IMR-90 (cell line): Measurements from ENCODE around the gene ECM1. TPM values are rescaled to one million over a fixed set of nuclear protein-coding genes. Genes with fewer than 3 reads are reported as not detected.

Source experiments
- ATAC-seq: fragments of 200-7000 bp; cut with Tn5 transposase; 2 replicates; pipeline ENCODE4 v1.9.1; 2020; ENCODE audit warnings: low read depth, mild to moderate bottlenecking, moderate library complexity
- BruUV-seq: library from RNA; stranded (reverse); fragments of 400-500 nt; replicated peaks from 2 replicates; lab custom pipeline; 2021; lab: Mats Ljungman, UMichigan
- CTCF ChIA-PET: fragments of 300-600 bp; formaldehyde crosslinking; extraction: SDS; loops from one replicate; lab custom pipeline; 2021; ENCODE audit warnings: antibody characterized with exemption; lab: Yijun Ruan, JAX
- POLR2A ChIA-PET: fragments of 300-600 bp; sonication (Branson Sonifier 250); formaldehyde crosslinking; loops from one replicate; lab custom pipeline; 2022; ENCODE audit warnings: antibody characterized with exemption; ENCODE audit not compliant: unreplicated experiment; lab: Charles Lee
- DNase-seq: peaks from one replicate; pipeline ENCODE4 v3.0.0; 2013
- H2AFZ ChIP-seq: replicated peaks from 2 replicates; pipeline ENCODE3; 2013; ENCODE audit warnings: low read length, mild to moderate bottlenecking; ENCODE audit not compliant: poor library complexity
- H2AK5ac ChIP-seq: 2 replicates; pipeline ENCODE4 v1.6.1; 2013; ENCODE audit warnings: low read depth, low read length, inconsistent platforms
- H2AK9ac ChIP-seq: replicated peaks from 2 replicates; pipeline ENCODE3; 2013; ENCODE audit warnings: mild to moderate bottlenecking, low read depth, low read length, moderate library complexity; ENCODE audit not compliant: poor library complexity
- H2BK120ac ChIP-seq: 2 replicates; pipeline ENCODE4 v1.6.1; 2013; ENCODE audit warnings: low read depth, low read length, inconsistent platforms
- H2BK15ac ChIP-seq: 3 replicates; pipeline ENCODE4 v1.6.1; 2013; ENCODE audit warnings: low read depth, low read length, inconsistent platforms
- H2BK20ac ChIP-seq: 2 replicates; pipeline ENCODE4 v1.6.1; 2013; ENCODE audit warnings: low read depth, mild to moderate bottlenecking, inconsistent platforms, low read length, moderate library complexity
- H2BK5ac ChIP-seq: 2 replicates; pipeline ENCODE4 v1.6.1; 2013; ENCODE audit warnings: mild to moderate bottlenecking, low read depth, low read length, inconsistent platforms; ENCODE audit not compliant: poor library complexity, severe bottlenecking
- H3K14ac ChIP-seq: replicated peaks from 2 replicates; pipeline ENCODE4 v1.6.1; 2013; ENCODE audit warnings: low read depth, low read length, inconsistent platforms
- H3K18ac ChIP-seq: 2 replicates; pipeline ENCODE4 v1.6.1; 2013; ENCODE audit warnings: low read depth, low read length, control low read depth
- H3K23ac ChIP-seq: 2 replicates; pipeline ENCODE4 v1.6.1; 2013; ENCODE audit warnings: low read depth, low read length, inconsistent platforms
- H3K27ac ChIP-seq: 2 replicates; pipeline ENCODE4 v1.5.1; 2013; ENCODE audit warnings: mild to moderate bottlenecking, control low read depth, low read length; ENCODE audit not compliant: insufficient read depth
- H3K27me3 ChIP-seq: 2 replicates; pipeline ENCODE4 v1.6.1; 2013; ENCODE audit warnings: low read length; ENCODE audit not compliant: control insufficient read depth, insufficient read depth
- H3K36me3 ChIP-seq: 2 replicates; pipeline ENCODE4 v1.6.1; 2013; ENCODE audit warnings: low read length, mixed read lengths; ENCODE audit not compliant: control insufficient read depth, insufficient read depth
- H3K4ac ChIP-seq: 2 replicates; pipeline ENCODE4 v1.6.1; 2013; ENCODE audit warnings: low read depth, low read length, inconsistent platforms
- H3K4me1 ChIP-seq: 2 replicates; pipeline ENCODE4 v1.6.1; 2013; ENCODE audit warnings: low read length, mixed read lengths; ENCODE audit not compliant: control insufficient read depth, insufficient read depth
- H3K4me2 ChIP-seq: 2 replicates; pipeline ENCODE4 v1.6.1; 2013; ENCODE audit warnings: low read depth, mild to moderate bottlenecking, control low read depth, low read length, moderate library complexity
- H3K4me3 ChIP-seq: 2 replicates; pipeline ENCODE4 v1.5.1; 2013; ENCODE audit warnings: low read depth, mild to moderate bottlenecking, control low read depth, low read length, moderate library complexity; ENCODE audit not compliant: insufficient read depth
- H3K56ac ChIP-seq: 2 replicates; pipeline ENCODE4 v1.6.1; 2013; ENCODE audit warnings: low read length, inconsistent platforms; ENCODE audit not compliant: insufficient read depth; ENCODE audit errors: extremely low read depth
- H3K79me1 ChIP-seq, 2 experiments: 2 replicates each; pipeline ENCODE4 v1.6.1; 2013; ENCODE audit warnings: low read length in 2 of 2, inconsistent platforms in 1 of 2, low read depth in 1 of 2
- H3K9ac ChIP-seq: 2 replicates; pipeline ENCODE4 v1.6.1; 2013; ENCODE audit warnings: low read depth, low read length, control low read depth
- H3K9me1 ChIP-seq: 2 replicates; pipeline ENCODE4 v1.6.1; 2013; ENCODE audit warnings: low read length, inconsistent platforms; ENCODE audit not compliant: insufficient read depth
- H3K9me3 ChIP-seq: 2 replicates; pipeline ENCODE4 v1.6.1; 2013; ENCODE audit warnings: low read length; ENCODE audit not compliant: control insufficient read depth, insufficient read depth
- H4K20me1 ChIP-seq: 2 replicates; pipeline ENCODE4 v1.6.1; 2013; ENCODE audit warnings: low read length, inconsistent platforms; ENCODE audit not compliant: insufficient read depth
- H4K5ac ChIP-seq: 2 replicates; pipeline ENCODE4 v1.6.1; 2013; ENCODE audit warnings: mild to moderate bottlenecking, low read depth, low read length, control low read depth
- H4K8ac ChIP-seq, 2 experiments: 2 replicates each; pipeline ENCODE4 v1.6.1; 2013; ENCODE audit warnings: low read depth in 2 of 2, low read length in 2 of 2, control low read depth in 1 of 2, inconsistent platforms in 1 of 2
- H4K91ac ChIP-seq: 2 replicates; pipeline ENCODE4 v1.6.1; 2013; ENCODE audit warnings: low read depth, low read length, inconsistent platforms; ENCODE audit not compliant: insufficient read depth
- BHLHE40 ChIP-seq: fragments of 150-350 bp; IDR thresholded peaks from 2 replicates; pipeline ENCODE4 v1.6.1; 2016; ENCODE audit warnings: mild to moderate bottlenecking, low read depth, low read length
- CEBPB ChIP-seq: IDR thresholded peaks from 2 replicates; pipeline ENCODE4 v1.6.1; 2012; ENCODE audit warnings: low read depth, low read length, improper control_type of control experiment
- CHD1 ChIP-seq: IDR thresholded peaks from 2 replicates; pipeline ENCODE4 v1.6.1; 2012; ENCODE audit warnings: low read depth, low read length, improper control_type of control experiment
- MAFK ChIP-seq: IDR thresholded peaks from 2 replicates; pipeline ENCODE4 v1.6.1; 2012; ENCODE audit warnings: low read depth, low read length, improper control_type of control experiment
- MAZ ChIP-seq: IDR thresholded peaks from 2 replicates; pipeline ENCODE4 v1.6.1; 2012; ENCODE audit warnings: low read depth, mild to moderate bottlenecking, low read length, improper control_type of control experiment, moderate library complexity, borderline replicate concordance
- MXI1 ChIP-seq: IDR thresholded peaks from 2 replicates; pipeline ENCODE4 v1.6.1; 2012; ENCODE audit warnings: low read depth, mild to moderate bottlenecking, low read length, moderate library complexity, borderline replicate concordance
- NFE2L2 ChIP-seq: fragments of 150-350 bp; IDR thresholded peaks from 2 replicates; pipeline ENCODE4 v1.6.1; 2016; ENCODE audit warnings: low read depth, mild to moderate bottlenecking, low read length
- POLR2A ChIP-seq: IDR thresholded peaks from 2 replicates; pipeline ENCODE4 v1.6.1; 2012; ENCODE audit warnings: mild to moderate bottlenecking, low read depth, low read length
- RAD21 ChIP-seq: IDR thresholded peaks from 2 replicates; pipeline ENCODE4 v1.6.1; 2012; ENCODE audit warnings: low read length, improper control_type of control experiment
- RCOR1 ChIP-seq: IDR thresholded peaks from 2 replicates; pipeline ENCODE4 v1.6.1; 2012; ENCODE audit warnings: mild to moderate bottlenecking, low read length, improper control_type of control experiment; ENCODE audit not compliant: insufficient replicate concordance
- RFX5 ChIP-seq: IDR thresholded peaks from 2 replicates; pipeline ENCODE4 v1.8.0; 2012; ENCODE audit warnings: low read depth, mild to moderate bottlenecking, low read length, moderate library complexity
- SMC3 ChIP-seq: fragments of 150-350 bp; IDR thresholded peaks from 2 replicates; pipeline ENCODE4 v1.6.1; 2016; ENCODE audit warnings: low read depth, mild to moderate bottlenecking, antibody characterized with exemption, low read length, moderate library complexity
- WGBS, 2 experiments: methylation state at CpG; one replicate each; pipeline versions ENCODE4 v1.1.5 to v1.1.7; 2013; ENCODE audit warnings: missing lambda C conversion rate in 2 of 2; ENCODE audit not compliant: insufficient read length in 1 of 2; ENCODE audit errors: extremely low coverage in 2 of 2; 5-methylcytosine and 5-hydroxymethylcytosine counted together
- dilution Hi-C: fragments of 300-500 bp; cut with HindIII; formaldehyde crosslinking; loops from one replicate; pipeline ENCODE4 v1.14.3; 2018; ENCODE audit warnings: low sequenced_read_pairs; ENCODE audit not compliant: unreplicated experiment
- in situ Hi-C: fragments of 300-500 bp; cut with MboI; formaldehyde crosslinking; loops from 3 replicates; pipeline ENCODE4 v1.14.3; 2019; ENCODE audit warnings: low sequenced_read_pairs, inconsistent platforms, mixed read lengths
- intact Hi-C: fragments of 100-400 bp; cut with micrococcal nuclease; formaldehyde crosslinking; loops from 2 replicates; pipeline ENCODE4 v1.10.0; 2022
- polyA plus RNA-seq, 3 experiments: library from polyadenylated mRNA; depleted of rRNA; stranded (reverse); fragments of >200 nt; gene quantifications; 2 replicates each; pipeline ENCODE4 v1.2.3, GENCODE V29; 2012; ENCODE audit warnings: low replicate concordance in 1 of 3
- total RNA-seq: library from RNA; depleted of rRNA; stranded (reverse); fragments of >200 nt; gene quantifications from 2 replicates; pipeline ENCODE4 v1.2.3, GENCODE V29; 2012
- TF ChIP-seq, protein P1 (sequence below): conservative IDR thresholded peaks from 2 replicates; pipeline ENCODE4 v1.5.1; 2012; ENCODE audit warnings: mild to moderate bottlenecking, low read depth, low read length, improper control_type of control experiment
- TF ChIP-seq, protein P2 (sequence below): fragments of 150-350 bp; IDR thresholded peaks from 2 replicates; pipeline ENCODE4 v1.6.1; 2017; ENCODE audit warnings: mild to moderate bottlenecking, antibody characterized with exemption, low read length, low read depth
- TF ChIP-seq, protein P3 (sequence below): fragments of 150-350 bp; IDR thresholded peaks from 2 replicates; pipeline ENCODE4 v1.6.1; 2016; ENCODE audit warnings: low read depth, mild to moderate bottlenecking, low read length, moderate library complexity, borderline replicate concordance

Gene ECM1
- total and polyA plus RNA-seq, 2 of the 4 experiments (the other 2 are of a cell fraction) = 20.1 to 230 TPM

- Histone ChIP-seq H3K9ac (no peak overlapping the region), H2BK5ac (no peak overlapping the region), H3K14ac (no peak overlapping the region), H2BK120ac (no peak overlapping the region), H3K36me3 (no peaks in the 10 kb centered on the region), H4K8ac (no peak overlapping the region), H3K4me1 (peaks cover 6% of the 10 kb centered on the region), H4K20me1 (no peaks in the 10 kb centered on the region), H3K27me3 (no peaks in the 10 kb centered on the region), H3K56ac (no peak overlapping the region), H2AFZ (no peak overlapping the region), H3K23ac (no peak overlapping the region), H3K4me2 (no peak overlapping the region), H2AK5ac (no peak overlapping the region), H2BK15ac (no peak overlapping the region), H4K5ac (no peak overlapping the region), H4K91ac (no peak overlapping the region), H3K79me1 (peaks cover 0 to 2% of the 10 kb centered on the region in 2 experiments; a peak in 1 of 4 replicates), H3K9me3 (no peaks in the 10 kb centered on the region), H3K18ac (no peak overlapping the region), H3K27ac (no peak overlapping the region), H3K4ac (no peak overlapping the region), H3K4me3 (no peak overlapping the region), H2BK20ac (no peak overlapping the region), H3K9me1 (no peaks in the 10 kb centered on the region), H2AK9ac (no peak overlapping the region)
- WGBS, 2 experiments = no CpG with 5 or more reads among the region's 3 CpGs
- POLR2A ChIA-PET = no interaction called here
- no TSS peak for BruUV-seq
- intact Hi-C loops = no loop called here
- CTCF ChIA-PET = no interaction called here
- dilution Hi-C loops = no loop called here
- in situ Hi-C loops = no loop called here
- TF ChIP-seq MAFK (no peak), RCOR1 (no peak), RFX5 (no peak), NFE2L2 (no peak), CEBPB (no peak), RAD21 (no peak), POLR2A (no peak), CHD1 (no peak), SMC3 (no peak), BHLHE40 (no peak), MAZ (no peak), MXI1 (no peak)
- TF ChIP-seq, protein P1, sequence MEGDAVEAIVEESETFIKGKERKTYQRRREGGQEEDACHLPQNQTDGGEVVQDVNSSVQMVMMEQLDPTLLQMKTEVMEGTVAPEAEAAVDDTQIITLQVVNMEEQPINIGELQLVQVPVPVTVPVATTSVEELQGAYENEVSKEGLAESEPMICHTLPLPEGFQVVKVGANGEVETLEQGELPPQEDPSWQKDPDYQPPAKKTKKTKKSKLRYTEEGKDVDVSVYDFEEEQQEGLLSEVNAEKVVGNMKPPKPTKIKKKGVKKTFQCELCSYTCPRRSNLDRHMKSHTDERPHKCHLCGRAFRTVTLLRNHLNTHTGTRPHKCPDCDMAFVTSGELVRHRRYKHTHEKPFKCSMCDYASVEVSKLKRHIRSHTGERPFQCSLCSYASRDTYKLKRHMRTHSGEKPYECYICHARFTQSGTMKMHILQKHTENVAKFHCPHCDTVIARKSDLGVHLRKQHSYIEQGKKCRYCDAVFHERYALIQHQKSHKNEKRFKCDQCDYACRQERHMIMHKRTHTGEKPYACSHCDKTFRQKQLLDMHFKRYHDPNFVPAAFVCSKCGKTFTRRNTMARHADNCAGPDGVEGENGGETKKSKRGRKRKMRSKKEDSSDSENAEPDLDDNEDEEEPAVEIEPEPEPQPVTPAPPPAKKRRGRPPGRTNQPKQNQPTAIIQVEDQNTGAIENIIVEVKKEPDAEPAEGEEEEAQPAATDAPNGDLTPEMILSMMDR = no peak
- TF ChIP-seq, protein P2, sequence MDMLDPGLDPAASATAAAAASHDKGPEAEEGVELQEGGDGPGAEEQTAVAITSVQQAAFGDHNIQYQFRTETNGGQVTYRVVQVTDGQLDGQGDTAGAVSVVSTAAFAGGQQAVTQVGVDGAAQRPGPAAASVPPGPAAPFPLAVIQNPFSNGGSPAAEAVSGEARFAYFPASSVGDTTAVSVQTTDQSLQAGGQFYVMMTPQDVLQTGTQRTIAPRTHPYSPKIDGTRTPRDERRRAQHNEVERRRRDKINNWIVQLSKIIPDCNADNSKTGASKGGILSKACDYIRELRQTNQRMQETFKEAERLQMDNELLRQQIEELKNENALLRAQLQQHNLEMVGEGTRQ = no peak
- TF ChIP-seq, protein P3, sequence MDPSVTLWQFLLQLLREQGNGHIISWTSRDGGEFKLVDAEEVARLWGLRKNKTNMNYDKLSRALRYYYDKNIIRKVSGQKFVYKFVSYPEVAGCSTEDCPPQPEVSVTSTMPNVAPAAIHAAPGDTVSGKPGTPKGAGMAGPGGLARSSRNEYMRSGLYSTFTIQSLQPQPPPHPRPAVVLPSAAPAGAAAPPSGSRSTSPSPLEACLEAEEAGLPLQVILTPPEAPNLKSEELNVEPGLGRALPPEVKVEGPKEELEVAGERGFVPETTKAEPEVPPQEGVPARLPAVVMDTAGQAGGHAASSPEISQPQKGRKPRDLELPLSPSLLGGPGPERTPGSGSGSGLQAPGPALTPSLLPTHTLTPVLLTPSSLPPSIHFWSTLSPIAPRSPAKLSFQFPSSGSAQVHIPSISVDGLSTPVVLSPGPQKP = no peak
- DNase-seq (no peak), ATAC-seq (no peak)
Measured at GRCh38 chr1:150525348-150525747, 17.4 kb downstream of the ECM1 start.
